Measurements from ENCODE around the gene ACSM2B.
"Not testable (repeated sequence)": the region's sequence is repeated elsewhere in the genome, so short reads cannot be mapped to it uniquely, and the experiment has no call there.

The ACSM2B gene, protein sequence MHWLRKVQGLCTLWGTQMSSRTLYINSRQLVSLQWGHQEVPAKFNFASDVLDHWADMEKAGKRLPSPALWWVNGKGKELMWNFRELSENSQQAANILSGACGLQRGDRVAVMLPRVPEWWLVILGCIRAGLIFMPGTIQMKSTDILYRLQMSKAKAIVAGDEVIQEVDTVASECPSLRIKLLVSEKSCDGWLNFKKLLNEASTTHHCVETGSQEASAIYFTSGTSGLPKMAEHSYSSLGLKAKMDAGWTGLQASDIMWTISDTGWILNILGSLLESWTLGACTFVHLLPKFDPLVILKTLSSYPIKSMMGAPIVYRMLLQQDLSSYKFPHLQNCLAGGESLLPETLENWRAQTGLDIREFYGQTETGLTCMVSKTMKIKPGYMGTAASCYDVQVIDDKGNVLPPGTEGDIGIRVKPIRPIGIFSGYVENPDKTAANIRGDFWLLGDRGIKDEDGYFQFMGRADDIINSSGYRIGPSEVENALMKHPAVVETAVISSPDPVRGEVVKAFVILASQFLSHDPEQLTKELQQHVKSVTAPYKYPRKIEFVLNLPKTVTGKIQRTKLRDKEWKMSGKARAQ

DNA sequence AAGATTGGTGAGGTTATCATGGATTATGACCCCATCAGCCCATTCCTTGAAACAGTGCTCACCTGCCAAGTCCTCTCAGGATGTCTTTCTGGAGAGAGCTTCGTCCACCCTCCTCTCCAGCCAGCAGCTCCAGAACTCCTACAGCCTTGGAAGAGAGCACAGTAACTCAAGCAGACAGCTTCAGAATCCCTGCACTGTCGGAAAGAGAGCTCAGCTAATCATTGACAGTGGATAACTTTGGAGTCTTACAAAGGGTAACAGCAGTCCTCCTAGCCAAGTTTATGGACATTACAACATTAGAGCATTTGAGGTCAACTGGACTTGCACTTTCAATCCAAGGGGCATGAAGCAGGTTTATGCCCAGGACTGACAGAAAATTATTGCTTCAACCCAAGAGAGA is at the start of gene ACSM2B:
Gene ACSM2B (minus strand): TSS at position 223 of the 400 bp plus-strand sequence. CDS start 11,522 bp downstream, outside the sequence.
- DNase-seq: not testable (repeated sequence)

DNA sequence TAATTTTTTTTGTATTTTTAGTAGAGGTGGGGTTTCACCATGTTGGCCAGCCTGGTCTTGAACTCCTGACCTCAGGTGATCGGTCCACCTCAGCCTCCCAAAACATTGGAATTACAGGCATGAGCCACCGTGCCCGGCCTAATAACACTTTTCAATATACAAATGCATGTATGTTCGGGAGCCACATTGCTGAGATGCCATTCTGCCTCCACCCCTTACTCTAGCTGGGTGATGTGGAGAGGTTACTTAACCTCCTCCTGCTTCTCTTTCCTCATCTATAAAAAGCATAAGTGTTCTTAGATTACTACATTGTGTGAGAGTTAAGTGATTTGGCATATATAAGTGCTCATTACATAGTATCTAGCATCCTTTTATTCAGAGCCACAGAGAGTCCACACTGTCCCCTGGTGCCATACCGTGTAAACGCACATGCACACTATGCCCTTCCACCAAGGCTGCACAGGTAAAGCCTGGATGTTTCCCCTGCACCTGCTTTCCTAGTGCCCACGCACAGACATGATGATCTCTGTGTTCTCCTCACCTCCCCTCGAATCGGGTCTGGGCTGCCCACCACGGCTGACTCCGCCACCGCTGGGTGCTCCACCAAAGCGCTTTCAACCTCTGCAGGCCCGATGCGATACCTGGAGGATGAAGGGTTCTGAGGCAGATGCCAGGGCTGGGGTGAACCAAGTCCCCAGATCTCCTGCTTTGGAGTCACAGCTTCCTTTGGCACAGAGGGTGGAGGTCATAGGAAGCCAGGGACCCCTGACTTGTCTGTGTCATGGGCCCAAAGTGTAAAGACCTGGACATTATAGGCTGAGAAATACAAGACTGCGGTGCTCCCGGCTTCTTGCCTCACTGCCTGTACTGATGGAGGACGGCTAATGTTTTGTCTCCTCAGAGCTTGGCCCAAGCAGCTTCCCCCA is 49.0 kb upstream of the ACSM2B start:
- no peak for DNase-seq

DNA sequence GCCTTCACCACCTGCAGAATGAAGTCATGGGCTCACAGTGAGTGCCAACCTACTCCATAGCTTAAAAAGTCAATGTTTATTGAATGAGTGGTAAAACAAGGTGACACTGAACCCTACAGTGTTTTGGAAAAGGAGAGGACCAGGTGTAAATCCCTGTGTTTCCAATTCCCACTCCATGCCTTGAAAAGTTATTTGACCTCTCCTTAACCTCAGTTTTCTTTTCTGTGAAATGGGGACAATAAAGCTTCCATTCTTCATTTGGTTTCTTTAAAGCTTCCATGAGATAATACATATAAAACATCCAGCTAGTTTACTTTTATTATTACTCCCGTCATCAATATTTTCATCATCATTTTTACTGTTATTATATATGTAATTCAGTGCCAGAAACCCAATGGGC is 48.0 kb upstream of the ACSM2B start:
- DNase-seq: no peak

GRCh38 chr16:20622498-20622870 is 46.3 kb upstream of the ACSM2B start:
- DNase-seq: no peak

DNA sequence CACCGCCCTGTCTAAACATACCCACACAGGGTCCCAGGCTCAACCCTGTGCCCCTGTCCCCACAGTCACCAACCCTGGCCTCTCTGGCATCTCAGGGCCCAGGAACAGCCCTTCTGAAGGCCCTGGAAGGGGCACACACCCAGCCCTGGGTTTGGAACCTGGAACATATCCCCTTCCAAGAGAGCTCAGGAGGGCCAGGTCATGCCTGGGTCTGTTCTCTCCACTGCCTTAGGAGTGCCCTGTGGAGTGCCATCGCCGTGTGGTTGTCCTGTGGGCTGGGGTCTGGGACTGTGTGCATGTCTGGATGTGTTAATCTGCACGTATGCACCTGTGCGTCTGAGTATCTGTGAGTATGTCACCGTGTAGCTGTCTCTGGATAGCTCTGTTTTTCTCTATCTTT is 45.2 kb upstream of the ACSM2B start:
- no peak for DNase-seq

- no peak for DNase-seq
Measured at GRCh38 chr16:20620770-20621169, 44.6 kb upstream of the ACSM2B start.

DNA sequence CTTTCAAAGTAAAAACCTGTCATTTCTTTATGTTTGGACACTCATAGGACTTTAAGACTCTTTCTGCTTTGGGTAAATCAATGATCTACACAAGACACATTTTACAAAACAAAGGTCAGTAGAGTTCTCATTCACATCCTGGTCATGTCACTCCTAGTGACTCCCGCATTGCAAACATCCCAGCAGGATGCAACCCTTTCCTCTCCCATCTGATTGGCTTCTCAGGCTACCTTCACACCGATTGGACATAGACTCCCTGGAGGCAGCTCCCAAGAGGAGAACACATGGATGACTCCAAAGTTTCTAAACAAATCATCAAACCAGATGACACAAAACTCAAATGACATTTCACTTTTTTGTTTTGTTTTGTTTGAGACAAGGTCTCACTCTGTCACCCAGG is 43.8 kb upstream of the ACSM2B start:
- DNase-seq: no peak

GRCh38 chr16:20617271-20617670 is 41.1 kb upstream of the ACSM2B start:
- DNase-seq: no peak

- DNase-seq: no peak
Measured at GRCh38 chr16:20614186-20615141, 38.3 kb upstream of the ACSM2B start.

DNA sequence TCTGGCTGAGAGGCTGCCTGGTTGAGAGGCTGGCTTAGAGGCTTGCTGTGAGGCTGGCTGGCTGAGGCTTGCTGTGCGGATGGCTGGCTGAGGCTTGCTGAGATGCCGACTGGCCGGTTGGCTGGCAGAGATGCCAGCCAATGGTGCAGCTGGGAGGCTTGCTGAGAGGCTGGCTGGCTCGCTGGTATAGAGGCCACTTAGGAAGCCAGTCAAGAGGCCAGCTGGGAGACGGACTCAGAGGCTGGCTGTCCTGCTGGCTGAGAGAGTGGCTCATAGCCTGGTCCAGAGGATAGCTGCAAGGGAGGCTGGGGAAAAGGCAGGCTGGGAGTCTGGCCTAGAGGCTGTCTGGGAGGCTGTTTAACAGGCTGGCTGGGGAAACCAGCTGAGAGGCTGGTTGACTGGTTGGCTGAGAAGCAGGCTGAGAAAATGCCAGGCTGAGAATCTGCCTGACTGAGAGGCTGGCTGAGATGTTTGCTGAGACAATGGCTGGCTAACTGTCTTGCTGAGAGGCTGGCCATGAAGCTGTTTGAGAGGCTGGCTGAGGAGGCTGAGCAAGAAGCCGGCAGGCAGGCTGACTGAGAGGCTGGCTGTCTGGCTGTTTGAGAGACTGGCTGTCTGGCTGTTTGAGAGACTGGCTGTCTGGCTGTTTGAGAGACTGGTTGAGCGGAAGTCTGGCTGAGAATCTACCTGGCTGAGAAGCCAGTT is 37.5 kb upstream of the ACSM2B start:
- no peak for DNase-seq

DNA sequence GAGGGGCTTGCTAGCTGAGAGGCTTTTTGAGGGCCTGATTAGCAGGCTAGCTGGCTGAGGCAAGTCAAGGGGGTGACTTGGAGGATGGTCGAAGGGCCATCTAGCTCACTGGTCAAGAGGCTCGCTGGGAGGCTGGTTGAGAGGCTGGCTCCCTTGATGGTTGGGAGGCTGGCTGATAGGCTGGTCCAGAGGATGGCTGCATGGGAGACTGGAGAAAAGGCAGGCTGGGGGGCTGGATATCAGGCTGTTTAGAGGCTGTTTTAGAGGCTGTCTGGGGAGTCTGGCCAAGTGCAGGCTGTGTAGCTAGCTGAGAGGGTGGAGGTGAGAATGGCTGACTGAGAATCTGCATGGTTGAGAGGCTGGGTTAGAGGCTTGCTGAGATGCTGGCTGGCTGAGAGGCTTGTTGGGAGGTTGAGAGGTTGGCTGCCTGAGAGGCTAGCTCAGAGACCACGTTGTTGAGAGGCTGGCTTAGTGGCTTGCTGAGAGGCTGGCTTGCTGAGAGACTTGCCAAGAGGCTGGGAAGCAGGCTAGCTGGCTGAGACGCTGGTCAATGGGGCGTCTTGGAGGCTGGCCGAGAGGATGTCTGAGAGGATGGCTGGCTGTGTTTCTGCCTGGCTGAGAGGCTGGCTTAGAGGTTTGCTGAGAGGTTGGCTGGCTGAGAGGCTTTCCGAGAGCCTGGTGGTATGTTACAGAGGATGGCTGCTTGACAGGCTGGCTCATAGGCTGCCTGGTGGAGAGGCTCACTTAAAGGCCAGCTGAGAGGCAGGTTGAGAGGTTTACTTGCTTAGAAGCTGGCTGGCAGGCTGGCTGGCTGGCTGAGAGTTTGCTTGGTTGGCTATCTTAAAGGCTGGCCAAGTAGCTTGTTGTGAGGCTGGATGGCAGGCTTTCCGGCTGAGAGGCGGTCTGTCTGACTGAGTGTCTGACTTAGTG is 36.6 kb upstream of the ACSM2B start:
- DNase-seq: no peak

DNA sequence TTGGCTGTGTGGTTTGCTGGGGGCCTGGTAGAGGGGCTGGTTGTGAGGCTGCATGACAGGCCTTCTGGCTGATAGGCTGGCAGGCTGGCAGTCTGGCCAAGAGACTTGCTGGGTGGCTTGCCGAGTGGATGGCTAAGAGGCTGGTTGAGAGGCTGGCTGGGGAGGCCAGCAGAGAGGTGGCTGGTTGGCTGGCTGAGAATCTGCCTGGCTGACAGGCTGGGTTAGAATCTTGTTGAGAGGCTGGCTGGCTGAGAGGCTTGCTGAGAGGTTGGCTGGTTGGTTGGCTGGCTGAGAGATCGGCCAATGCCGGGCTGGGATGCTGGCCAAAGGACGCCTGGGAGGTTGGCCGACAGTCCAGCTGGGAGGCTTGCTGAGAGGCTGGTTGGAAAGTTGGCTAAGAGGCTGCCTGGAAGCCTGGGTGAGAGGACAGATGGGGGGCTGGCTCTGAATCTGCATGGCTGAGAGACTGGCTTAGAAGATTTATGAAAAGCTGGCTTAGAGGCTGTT is 35.9 kb upstream of the ACSM2B start:
- DNase-seq: no peak

DNA sequence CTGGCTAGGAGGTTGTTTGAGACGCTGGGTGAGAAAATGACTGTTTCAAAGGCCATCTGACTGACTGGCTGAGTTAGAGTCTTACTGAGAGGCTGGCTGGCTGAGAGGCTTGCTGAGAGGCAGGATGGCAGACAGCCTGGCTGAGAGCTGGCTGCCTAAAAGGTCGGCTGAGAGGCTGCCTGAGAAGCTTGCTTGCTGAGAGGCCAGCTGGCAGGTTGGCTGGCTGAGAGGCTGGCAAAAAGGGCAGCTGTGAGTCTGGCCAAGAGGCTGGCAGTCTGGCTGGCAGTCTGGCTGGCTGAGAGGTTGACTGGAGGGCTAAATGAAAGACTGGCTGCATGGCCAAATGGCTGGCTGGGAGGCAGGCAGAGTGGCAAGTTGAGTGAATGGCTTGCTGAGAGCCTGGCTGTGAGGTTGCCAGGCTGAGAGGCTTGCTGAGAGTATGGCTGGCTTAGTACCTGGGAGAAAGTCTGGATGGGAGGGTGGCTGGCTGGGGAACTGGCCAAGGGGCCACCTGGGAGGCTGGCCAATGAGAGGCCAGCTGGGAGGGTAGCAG is 35.3 kb upstream of the ACSM2B start:
- no peak for DNase-seq

DNA sequence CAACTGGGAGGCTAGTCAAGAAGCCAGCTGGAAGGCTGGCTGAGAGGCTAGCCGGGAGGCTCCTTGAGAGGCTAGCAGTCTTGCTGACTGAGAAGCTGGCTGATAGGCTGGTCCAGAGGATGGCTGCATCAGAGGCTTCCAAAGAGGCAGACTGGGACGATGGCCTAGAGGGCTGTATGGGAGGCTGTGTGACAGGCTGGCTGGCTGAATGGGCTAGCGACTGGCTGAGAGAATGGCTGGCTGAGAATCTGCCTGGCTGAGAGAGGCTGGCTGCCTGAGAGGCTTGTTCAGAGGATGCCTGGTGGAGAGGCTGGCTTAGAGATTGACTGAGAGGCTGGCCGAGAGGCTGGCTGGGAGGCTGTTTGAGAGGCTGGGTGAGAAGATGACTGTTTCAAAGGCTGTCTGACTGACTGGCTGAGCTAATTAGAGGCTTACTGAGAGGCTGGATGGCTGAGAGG is 34.8 kb upstream of the ACSM2B start:
- no peak for DNase-seq

DNA sequence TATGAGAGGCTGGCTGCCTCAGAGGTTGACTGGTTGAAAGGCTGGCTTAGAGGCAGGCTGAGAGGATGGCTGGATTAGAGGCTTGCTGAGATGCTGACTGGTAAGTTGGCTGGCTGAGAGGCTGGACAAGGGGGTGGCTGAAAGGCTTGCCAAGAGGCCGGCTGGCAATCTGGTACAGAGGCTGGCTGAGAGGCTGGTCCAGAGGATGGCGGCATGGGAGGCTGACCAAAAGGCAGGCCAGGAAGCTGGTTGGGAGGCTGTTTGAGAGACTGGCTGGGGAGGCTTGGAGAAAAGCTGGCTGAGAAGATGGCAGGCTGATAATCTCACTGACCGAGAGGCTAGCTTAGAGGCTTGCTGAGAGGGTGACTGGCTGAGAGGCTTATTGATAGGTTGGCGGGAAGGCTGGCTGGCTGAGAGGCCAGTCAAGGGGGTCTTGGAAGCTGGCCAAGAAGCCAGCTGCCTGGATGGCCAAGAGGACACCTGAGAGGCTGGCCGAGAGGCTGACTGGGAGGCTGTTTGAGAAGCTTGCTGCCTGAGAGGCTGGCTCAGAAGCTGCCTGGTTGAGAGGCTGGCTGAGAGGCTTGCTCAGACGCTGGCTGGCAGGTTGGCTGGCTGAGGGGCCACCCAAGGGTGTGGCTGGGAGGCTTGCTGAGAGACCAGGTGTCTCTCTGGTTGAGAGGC is 34.2 kb upstream of the ACSM2B start:
- no peak for DNase-seq

DNA sequence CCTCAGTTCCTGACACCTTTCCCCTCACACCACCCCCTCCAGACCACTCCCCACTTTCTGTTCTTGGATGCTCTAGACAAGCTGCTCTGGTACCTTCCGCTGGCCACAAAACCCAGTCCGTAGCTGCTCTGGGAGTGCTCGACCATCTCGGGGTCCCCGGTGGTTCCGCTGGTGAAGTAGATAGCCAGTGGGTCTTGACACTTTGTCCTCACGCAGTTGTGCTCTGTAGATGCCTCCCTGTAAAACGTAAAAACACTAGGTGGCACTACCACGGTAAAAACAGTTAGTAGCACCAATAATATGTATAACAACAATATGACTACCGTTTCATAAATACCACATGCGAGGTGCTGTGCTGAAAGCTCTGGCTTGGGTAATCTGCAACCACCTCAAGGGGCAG is 26.0 kb upstream of the ACSM2B start:
- DNase-seq: not testable (repeated sequence)

DNA sequence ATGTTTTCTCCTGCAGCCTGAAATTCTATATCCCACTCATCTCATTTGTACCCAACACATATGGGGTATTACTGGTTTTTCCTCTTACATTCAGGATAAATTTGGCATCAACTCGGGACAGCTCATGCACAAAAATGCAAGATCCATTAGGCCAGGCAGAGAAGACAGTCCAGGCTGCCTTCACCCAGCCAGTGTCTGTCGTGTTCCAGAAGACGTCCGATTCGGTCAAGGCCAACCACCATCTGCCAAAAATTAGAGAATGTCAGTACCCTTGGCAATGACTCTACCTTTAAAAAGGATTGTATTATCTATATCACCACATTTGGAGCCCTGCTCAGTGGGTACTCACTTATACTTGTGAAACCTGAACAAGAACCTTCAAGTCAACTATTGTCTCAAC is 23.3 kb upstream of the ACSM2B start:
- not testable (repeated sequence) for DNase-seq

GRCh38 chr16:20598832-20599469 is 22.8 kb upstream of the ACSM2B start:
- no peak for DNase-seq

GRCh38 chr16:20595694-20596093 is 19.5 kb upstream of the ACSM2B start:
- DNase-seq: not testable (repeated sequence)
